Activated naive CD8-positive, alpha-beta T cell treated with anti-CD3 and anti-CD28 coated beads, Interleukin-2, amount 50 U/mL, for 16 hours (primary cell): ENCODE measurements around the gene DTNA.

Experiments used
- DNase-seq: peaks from one replicate; pipeline ENCODE4 v3.0.0-alpha.2; 2020; ENCODE audit warnings: low read depth, low spot score

The DTNA gene

DNA sequence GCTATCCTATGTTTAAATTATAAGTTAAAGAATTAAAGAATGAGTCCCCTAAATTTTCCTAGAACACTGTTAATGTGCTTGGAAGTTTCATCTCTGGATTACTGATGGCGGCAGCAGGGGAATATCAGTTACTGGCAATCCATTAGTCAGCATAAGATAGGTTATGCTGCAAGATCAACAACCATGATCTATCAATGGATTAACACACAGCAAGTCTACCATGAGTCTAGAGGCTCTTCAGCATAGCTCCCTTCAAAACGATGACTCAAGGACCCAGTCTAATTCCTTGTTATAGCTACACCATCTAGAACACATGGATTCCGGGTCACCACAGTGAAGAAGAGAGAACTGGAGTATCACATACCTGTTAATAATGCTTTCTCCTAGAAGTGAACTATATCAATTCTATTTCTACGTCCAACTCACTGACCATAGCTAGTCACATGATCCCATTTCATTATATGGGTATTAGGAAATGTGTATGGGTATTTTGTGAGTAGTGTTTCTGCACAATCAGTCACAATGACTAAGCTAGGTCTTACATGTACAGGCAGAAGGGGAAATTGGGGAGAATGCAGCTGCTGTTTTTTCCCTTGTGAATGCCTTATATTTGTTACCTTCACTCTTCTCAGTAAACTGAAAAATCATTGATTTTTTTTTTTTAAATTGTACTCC is 222.8 kb downstream of the DTNA start:
- DNase-seq, result no peak

DNA sequence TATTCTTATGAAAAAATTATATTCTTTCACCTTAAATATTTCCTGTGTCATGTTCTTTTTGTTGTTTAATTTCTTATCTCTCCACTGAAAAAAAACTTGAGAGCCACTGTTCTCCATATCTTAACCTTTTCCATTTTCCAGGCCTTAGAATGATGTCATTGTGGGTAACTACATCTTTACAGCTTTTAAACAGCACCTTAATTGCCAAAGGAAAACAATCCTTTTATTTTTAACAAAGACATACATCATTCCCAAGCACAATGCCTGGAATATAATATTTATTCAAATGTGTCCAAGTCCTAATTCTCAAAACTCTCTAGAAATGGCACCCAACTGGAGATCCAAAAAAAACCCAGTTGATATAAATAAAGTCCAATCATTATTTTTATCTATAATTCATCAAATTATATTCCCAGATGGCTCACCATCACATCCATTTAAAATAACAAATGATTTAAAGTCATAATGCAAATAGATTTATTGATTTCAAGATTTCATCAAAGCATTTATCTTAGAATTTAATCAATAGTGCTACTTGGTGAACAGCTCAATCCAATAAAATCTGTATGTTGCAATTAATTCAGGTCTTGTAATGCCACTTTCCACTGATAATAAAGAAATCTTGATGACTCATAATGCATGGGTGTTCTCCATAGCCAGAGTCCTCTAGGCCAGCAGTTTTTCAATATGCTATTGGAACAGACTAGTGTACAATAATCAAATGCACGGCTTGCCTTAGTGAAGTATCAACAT is 224.0 kb downstream of the DTNA start:
- DNase-seq, result no peak

DNA sequence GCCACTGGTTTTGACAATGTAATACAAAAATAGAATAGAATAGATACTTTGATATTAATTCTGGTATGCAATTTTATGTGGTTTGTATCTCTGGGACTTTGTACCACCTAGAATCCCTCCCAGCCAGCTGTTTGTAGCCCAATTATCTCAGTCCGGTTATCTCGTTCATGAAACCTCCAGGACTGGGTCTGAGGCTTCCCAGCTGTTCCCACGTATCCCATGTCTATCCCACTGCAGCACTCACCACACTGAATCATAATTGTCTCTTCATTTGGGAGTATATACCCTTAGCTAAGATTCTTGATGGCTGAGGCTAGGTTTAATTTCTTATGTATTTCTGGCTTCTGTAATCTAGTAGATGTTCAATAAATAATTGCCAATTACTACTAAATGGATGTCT is 226.7 kb downstream of the DTNA start:
- no peak for DNase-seq

DNA sequence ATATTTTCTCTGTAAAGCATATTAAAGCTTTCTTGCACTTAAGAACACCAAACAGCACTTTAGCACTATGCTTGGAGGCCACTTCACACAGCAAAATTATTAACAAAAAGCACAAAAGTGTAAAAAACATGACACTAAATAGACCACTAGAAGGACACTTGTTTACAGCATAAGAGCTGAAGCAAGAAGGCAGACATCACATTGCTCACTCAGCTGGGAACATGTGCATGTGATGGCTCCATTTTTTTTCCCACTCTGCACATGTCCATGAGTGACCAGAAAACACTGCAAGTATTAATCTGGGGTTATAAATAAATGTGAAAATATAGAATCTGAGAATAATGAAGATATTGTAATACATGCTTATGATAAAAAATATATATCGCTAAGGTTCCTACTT is 228.0 kb downstream of the DTNA start:
- no peak for DNase-seq
